ENCODE data around the gene SLC18A2.

GRCh38 chr10:117216028-117216427, 24.9 kb upstream of the SLC18A2 start:
- TF ChIP-seq CEBPB (IDR thresholded peaks at IDR 0.05) (no peak), CTCF (IDR thresholded peaks at IDR 0.05) (no peak), REST (IDR thresholded peaks at IDR 0.05) (no peak), CHD2 (IDR thresholded peaks at IDR 0.05; ENCODE audit: low read length, partially characterized antibody) (no peak)

Measured in A549 (cell line).